ENCODE data around the gene CNDP2.

DNA sequence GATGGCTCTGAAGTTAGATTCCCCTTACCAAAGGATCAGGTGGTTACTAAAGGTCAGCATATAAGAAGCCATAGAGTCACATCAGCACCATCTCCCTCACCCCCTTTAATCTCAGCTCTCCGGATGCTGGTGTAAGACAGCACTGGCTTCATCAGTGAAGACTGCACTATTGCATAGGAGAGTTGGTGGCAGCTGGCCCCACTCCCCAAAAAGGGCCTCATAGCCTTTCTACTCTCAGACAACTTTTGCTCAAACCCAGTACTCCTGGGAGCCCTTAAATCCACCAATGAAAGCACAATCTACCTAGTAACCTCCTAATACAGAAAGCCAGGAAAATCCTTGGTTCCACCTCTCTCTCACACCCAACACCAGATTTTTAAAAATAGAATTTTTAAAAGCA lies 32.2 kb upstream of the CNDP2 start:
- TF ChIP-seq, protein P1, sequence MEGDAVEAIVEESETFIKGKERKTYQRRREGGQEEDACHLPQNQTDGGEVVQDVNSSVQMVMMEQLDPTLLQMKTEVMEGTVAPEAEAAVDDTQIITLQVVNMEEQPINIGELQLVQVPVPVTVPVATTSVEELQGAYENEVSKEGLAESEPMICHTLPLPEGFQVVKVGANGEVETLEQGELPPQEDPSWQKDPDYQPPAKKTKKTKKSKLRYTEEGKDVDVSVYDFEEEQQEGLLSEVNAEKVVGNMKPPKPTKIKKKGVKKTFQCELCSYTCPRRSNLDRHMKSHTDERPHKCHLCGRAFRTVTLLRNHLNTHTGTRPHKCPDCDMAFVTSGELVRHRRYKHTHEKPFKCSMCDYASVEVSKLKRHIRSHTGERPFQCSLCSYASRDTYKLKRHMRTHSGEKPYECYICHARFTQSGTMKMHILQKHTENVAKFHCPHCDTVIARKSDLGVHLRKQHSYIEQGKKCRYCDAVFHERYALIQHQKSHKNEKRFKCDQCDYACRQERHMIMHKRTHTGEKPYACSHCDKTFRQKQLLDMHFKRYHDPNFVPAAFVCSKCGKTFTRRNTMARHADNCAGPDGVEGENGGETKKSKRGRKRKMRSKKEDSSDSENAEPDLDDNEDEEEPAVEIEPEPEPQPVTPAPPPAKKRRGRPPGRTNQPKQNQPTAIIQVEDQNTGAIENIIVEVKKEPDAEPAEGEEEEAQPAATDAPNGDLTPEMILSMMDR (conservative IDR thresholded peaks at IDR 0.05) = no peak
- TF ChIP-seq EZH2 (IDR thresholded peaks at IDR 0.05; ENCODE audit: low read depth) = no peak
